Suprapubic skin (tissue), 4 donors: Measurements from ENCODE around the gene ZNF492. TPM values are rescaled to one million over a fixed set of nuclear protein-coding genes. Genes with fewer than 3 reads are reported as not detected.
"Not testable (repeated sequence)": the region's sequence is repeated elsewhere in the genome, so short reads cannot be mapped to it uniquely, and the experiment has no call there.

ENCODE experiments used
- DNase-seq, 2 donors: peaks; one replicate each; pipeline ENCODE4 v3.0.0-alpha.2; 2019; ENCODE audit warnings: low spot score in 2 of 2
- H3K27ac ChIP-seq: fragments of 200-600 bp; sonication (generic); one replicate; pipeline ENCODE4 v1.5.1; 2019
- H3K27me3 ChIP-seq: fragments of 200-600 bp; sonication (generic); one replicate; pipeline ENCODE4 v1.5.1; 2019
- H3K36me3 ChIP-seq: fragments of 200-600 bp; sonication (generic); one replicate; pipeline ENCODE4 v1.5.1; 2019
- H3K4me1 ChIP-seq: fragments of 200-600 bp; sonication (generic); one replicate; pipeline ENCODE4 v1.5.1; 2019
- H3K4me3 ChIP-seq: fragments of 200-600 bp; sonication (generic); one replicate; pipeline ENCODE4 v1.5.1; 2019; ENCODE audit warnings: mild to moderate bottlenecking
- H3K9me3 ChIP-seq: fragments of 200-600 bp; sonication (generic); one replicate; pipeline ENCODE4 v1.5.1; 2019
- EP300 ChIP-seq: sonication (generic); formaldehyde crosslinking; IDR thresholded peaks from one replicate; pipeline ENCODE4 v1.6.1; 2017; ENCODE audit warnings: antibody characterized with exemption
- POLR2A ChIP-seq, 2 donors: fragments of 450-650 bp; IDR thresholded peaks; one replicate each; pipeline ENCODE4 v1.6.1; 2017; ENCODE audit warnings: antibody characterized with exemption in 2 of 2, mild to moderate bottlenecking in 2 of 2, moderate library complexity in 2 of 2
- POLR2AphosphoS5 ChIP-seq, 3 donors: sonication (generic); formaldehyde crosslinking; IDR thresholded peaks; one replicate each; pipeline ENCODE4 v1.6.1; 2017; ENCODE audit warnings: antibody characterized with exemption in 3 of 3
- WGBS: methylation state at CpG from one replicate; pipeline ENCODE4 v1.1.5; 2018; 5-methylcytosine and 5-hydroxymethylcytosine counted together
- total RNA-seq, 4 donors: library from RNA; depleted of rRNA; stranded (reverse); fragments of >200 nt; gene quantifications; one replicate each; pipeline ENCODE4 v1.1.0, GENCODE V29; 2016
- TF ChIP-seq, protein P1 (sequence below), 2 donors: fragments of 200-600 bp in 1 of 2; fragments of 450-650 bp in 1 of 2; sonication (generic) in 1 of 2; IDR thresholded peaks; one replicate each; pipeline ENCODE4 v1.5.1; 2016 to 2019; ENCODE audit warnings: antibody characterized with exemption in 2 of 2, mild to moderate bottlenecking in 1 of 2, moderate library complexity in 1 of 2

ZNF492 gene
- total RNA-seq, 4 donors from 2014 or later, result 0.60 to 1.0 (median 0.76) TPM

DNA sequence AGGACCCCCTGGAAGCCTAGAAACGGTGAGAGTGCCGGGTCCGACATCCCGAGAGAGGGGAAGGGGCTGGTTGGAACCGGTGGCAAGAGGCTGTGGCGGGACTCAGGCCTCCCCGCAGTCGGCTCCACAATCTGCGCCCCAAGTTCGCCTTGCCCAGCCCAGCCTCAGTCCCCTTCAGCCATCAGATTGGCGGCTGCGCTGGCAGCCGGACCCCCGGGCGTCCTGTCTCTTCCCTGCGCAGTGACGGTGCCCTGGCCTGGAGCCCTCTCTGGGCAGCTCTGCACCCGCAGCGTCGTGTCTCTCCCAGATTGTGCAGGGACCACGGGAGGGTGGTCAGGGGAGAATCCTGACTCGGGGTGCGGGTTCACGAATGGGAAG is 315 bp downstream of the ZNF492 start:
- H3K4me1 ChIP-seq, result peaks cover 11% of the 10 kb centered on the region
- TF ChIP-seq, protein P1, sequence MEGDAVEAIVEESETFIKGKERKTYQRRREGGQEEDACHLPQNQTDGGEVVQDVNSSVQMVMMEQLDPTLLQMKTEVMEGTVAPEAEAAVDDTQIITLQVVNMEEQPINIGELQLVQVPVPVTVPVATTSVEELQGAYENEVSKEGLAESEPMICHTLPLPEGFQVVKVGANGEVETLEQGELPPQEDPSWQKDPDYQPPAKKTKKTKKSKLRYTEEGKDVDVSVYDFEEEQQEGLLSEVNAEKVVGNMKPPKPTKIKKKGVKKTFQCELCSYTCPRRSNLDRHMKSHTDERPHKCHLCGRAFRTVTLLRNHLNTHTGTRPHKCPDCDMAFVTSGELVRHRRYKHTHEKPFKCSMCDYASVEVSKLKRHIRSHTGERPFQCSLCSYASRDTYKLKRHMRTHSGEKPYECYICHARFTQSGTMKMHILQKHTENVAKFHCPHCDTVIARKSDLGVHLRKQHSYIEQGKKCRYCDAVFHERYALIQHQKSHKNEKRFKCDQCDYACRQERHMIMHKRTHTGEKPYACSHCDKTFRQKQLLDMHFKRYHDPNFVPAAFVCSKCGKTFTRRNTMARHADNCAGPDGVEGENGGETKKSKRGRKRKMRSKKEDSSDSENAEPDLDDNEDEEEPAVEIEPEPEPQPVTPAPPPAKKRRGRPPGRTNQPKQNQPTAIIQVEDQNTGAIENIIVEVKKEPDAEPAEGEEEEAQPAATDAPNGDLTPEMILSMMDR (IDR thresholded peaks at IDR 0.05), result no peak
- no peak for TF ChIP-seq POLR2A (IDR thresholded peaks at IDR 0.05)
- TF ChIP-seq POLR2AphosphoS5 (IDR thresholded peaks at IDR 0.05), result no peak
- TF ChIP-seq EP300, result no peak
- 0% methylated on average over 3 of the region's 24 CpGs for WGBS
- no peaks in the 10 kb centered on the region for H3K36me3 ChIP-seq
- DNase-seq, result no peak
- no peak overlapping the region for H3K27ac ChIP-seq
- no peaks in the 10 kb centered on the region for H3K27me3 ChIP-seq
- H3K9me3 ChIP-seq, result no peaks in the 10 kb centered on the region
- peak overlapping the region; percentile 81 for H3K4me3 ChIP-seq

DNA sequence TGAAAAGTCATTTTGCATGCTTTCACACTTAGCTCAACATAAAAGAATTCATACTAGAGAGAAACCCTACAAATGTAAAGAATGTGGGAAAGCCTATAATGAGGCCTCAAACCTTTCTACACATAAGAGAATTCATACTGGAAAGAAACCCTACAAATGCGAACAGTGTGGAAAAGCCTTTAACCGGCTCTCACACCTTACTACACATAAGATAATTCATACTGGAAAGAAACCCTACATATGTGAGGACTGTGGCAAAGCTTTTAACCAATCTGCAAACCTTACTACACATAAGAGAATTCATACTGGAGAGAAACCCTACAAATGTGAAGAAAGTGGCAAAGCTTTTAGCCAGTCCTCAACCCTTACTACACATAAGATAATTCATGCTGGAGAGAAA is 51.4 kb downstream of the ZNF492 start:
- not testable (repeated sequence) for H3K27me3 ChIP-seq, H3K4me3 ChIP-seq, H3K4me1 ChIP-seq, H3K36me3 ChIP-seq, DNase-seq, H3K27ac ChIP-seq
- H3K9me3 ChIP-seq, result peaks cover 30% of the 10 kb centered on the region
- 96% methylated on average over 2 of the region's 2 CpGs for WGBS

DNA sequence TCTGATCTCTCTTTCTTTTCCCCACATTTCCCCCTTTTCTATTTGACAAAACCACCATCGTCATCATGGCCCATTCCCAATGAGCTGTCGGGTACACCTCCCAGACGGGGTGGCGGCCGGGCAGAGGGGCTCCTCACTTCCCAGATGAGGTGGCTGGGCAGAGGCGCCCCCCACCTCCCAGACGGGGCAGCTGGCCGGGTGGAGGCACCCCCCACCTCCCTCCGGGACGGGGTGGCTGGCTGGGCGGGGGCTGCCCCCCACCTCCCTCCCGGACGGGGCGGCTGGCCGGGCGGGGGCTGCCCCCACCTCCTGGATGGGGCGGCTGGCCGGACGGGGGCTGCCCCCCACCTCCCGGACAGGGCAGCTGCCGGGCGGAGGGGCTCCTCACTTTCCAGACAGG is 68.5 kb downstream of the ZNF492 start:
- WGBS, result 96% methylated on average over 6 of the region's 22 CpGs
- not testable (repeated sequence) for H3K27me3 ChIP-seq, H3K4me1 ChIP-seq, H3K27ac ChIP-seq, H3K4me3 ChIP-seq, H3K36me3 ChIP-seq, DNase-seq
- H3K9me3 ChIP-seq, result peaks cover 27% of the 10 kb centered on the region

DNA sequence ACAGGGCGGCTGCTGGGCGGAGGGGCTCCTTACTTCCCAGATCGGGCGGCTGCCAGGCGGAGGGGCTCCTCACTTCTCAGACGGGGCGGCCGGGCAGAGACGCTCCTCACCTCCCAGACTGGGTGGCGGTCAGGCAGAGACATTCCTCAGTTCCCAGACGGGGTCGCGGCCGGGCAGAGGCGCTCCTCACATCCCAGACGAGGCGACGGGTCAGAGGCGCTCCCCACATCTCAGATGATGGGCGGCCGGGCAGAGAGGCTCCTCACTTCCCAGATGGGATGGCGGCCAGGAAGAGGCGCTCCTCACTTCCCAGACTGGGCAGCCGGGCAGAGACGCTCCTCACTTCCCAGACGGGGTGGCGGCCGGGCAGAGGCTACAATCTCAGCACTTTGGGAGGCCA is 69.0 kb downstream of the ZNF492 start:
- H3K27ac ChIP-seq, H3K27me3 ChIP-seq, H3K36me3 ChIP-seq, H3K4me3 ChIP-seq, H3K4me1 ChIP-seq, DNase-seq: not testable (repeated sequence)
- H3K9me3 ChIP-seq, result peaks cover 32% of the 10 kb centered on the region
- WGBS, result 100% methylated on average over 10 of the region's 28 CpGs

DNA sequence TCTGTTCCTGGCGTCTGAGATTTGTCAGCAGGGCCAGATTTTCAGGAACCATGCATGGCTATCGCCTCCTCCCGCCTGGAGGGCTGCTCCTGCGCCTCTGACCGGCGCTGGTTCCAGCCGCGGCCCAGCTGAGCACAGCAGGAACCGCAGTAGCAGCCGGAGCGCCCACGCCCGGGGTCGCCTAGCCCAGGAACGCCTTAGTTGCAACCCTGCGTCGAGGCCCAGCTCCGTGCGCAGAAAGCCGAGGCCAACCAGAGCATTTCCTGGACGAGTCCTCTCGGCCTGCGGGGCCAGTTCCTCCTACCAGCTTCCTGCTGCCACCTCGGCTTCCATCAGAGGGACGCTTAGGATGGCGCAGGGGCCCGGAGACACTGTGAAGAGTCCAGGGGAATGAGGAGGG is 74.9 kb downstream of the ZNF492 start:
- Histone ChIP-seq H3K27ac (no peak overlapping the region), H3K4me3 (no peak overlapping the region), H3K36me3 (no peaks in the 10 kb centered on the region), H3K9me3 (peaks cover 19% of the 10 kb centered on the region), H3K4me1 (no peaks in the 10 kb centered on the region), H3K27me3 (no peaks in the 10 kb centered on the region)
- 33% methylated on average over 19 of the region's 27 CpGs for WGBS
- DNase-seq, result no peak
- TF ChIP-seq, protein P1 (IDR thresholded peaks at IDR 0.05), result no peak
- no peak for TF ChIP-seq POLR2A (IDR thresholded peaks at IDR 0.05)
- TF ChIP-seq EP300, result no peak

Other genes with a start within 250 kb of the ZNF492 start
- 1 to 10 TPM in 3 of 4 donors, not detected in 1; 1.9 to 4.5 (median 1.9) TPM for gene ZNF98, start 212.0 kb upstream of the ZNF492 start, total RNA-seq
- under 1 TPM in 2 of 4 donors, not detected in 2; 0.08 to 0.24 TPM for gene ZNF99, start 149.8 kb downstream of the ZNF492 start, total RNA-seq
- not detected for gene ZNF723, start 198.0 kb downstream of the ZNF492 start, total RNA-seq